IMR-90 (cell line): ENCODE measurements around the gene APC2. TPM values are rescaled to one million over a fixed set of nuclear protein-coding genes. Genes with fewer than 3 reads are reported as not detected.

Experiments used
- ATAC-seq: fragments of 200-7000 bp; cut with Tn5 transposase; 2 replicates; pipeline ENCODE4 v1.9.1; 2020; ENCODE audit warnings: low read depth, mild to moderate bottlenecking, moderate library complexity
- BruUV-seq: library from RNA; stranded (reverse); fragments of 400-500 nt; replicated peaks from 2 replicates; lab custom pipeline; 2021; lab: Mats Ljungman, UMichigan
- CTCF ChIA-PET: fragments of 300-600 bp; formaldehyde crosslinking; extraction: SDS; loops from one replicate; lab custom pipeline; 2021; ENCODE audit warnings: antibody characterized with exemption; lab: Yijun Ruan, JAX
- POLR2A ChIA-PET: fragments of 300-600 bp; sonication (Branson Sonifier 250); formaldehyde crosslinking; loops from one replicate; lab custom pipeline; 2022; ENCODE audit warnings: antibody characterized with exemption; ENCODE audit not compliant: unreplicated experiment; lab: Charles Lee
- DNase-seq: peaks from one replicate; pipeline ENCODE4 v3.0.0; 2013
- H2AFZ ChIP-seq: replicated peaks from 2 replicates; pipeline ENCODE3; 2013; ENCODE audit warnings: low read length, mild to moderate bottlenecking; ENCODE audit not compliant: poor library complexity
- H2AK5ac ChIP-seq: 2 replicates; pipeline ENCODE4 v1.6.1; 2013; ENCODE audit warnings: low read depth, low read length, inconsistent platforms
- H2AK9ac ChIP-seq: replicated peaks from 2 replicates; pipeline ENCODE3; 2013; ENCODE audit warnings: mild to moderate bottlenecking, low read depth, low read length, moderate library complexity; ENCODE audit not compliant: poor library complexity
- H2BK120ac ChIP-seq: 2 replicates; pipeline ENCODE4 v1.6.1; 2013; ENCODE audit warnings: low read depth, low read length, inconsistent platforms
- H2BK15ac ChIP-seq: 3 replicates; pipeline ENCODE4 v1.6.1; 2013; ENCODE audit warnings: low read depth, low read length, inconsistent platforms
- H2BK20ac ChIP-seq: 2 replicates; pipeline ENCODE4 v1.6.1; 2013; ENCODE audit warnings: low read depth, mild to moderate bottlenecking, inconsistent platforms, low read length, moderate library complexity
- H2BK5ac ChIP-seq: 2 replicates; pipeline ENCODE4 v1.6.1; 2013; ENCODE audit warnings: mild to moderate bottlenecking, low read depth, low read length, inconsistent platforms; ENCODE audit not compliant: poor library complexity, severe bottlenecking
- H3K14ac ChIP-seq: replicated peaks from 2 replicates; pipeline ENCODE4 v1.6.1; 2013; ENCODE audit warnings: low read depth, low read length, inconsistent platforms
- H3K18ac ChIP-seq: 2 replicates; pipeline ENCODE4 v1.6.1; 2013; ENCODE audit warnings: low read depth, low read length, control low read depth
- H3K23ac ChIP-seq: 2 replicates; pipeline ENCODE4 v1.6.1; 2013; ENCODE audit warnings: low read depth, low read length, inconsistent platforms
- H3K27ac ChIP-seq: 2 replicates; pipeline ENCODE4 v1.5.1; 2013; ENCODE audit warnings: mild to moderate bottlenecking, control low read depth, low read length; ENCODE audit not compliant: insufficient read depth
- H3K27me3 ChIP-seq: 2 replicates; pipeline ENCODE4 v1.6.1; 2013; ENCODE audit warnings: low read length; ENCODE audit not compliant: control insufficient read depth, insufficient read depth
- H3K36me3 ChIP-seq: 2 replicates; pipeline ENCODE4 v1.6.1; 2013; ENCODE audit warnings: low read length, mixed read lengths; ENCODE audit not compliant: control insufficient read depth, insufficient read depth
- H3K4ac ChIP-seq: 2 replicates; pipeline ENCODE4 v1.6.1; 2013; ENCODE audit warnings: low read depth, low read length, inconsistent platforms
- H3K4me1 ChIP-seq: 2 replicates; pipeline ENCODE4 v1.6.1; 2013; ENCODE audit warnings: low read length, mixed read lengths; ENCODE audit not compliant: control insufficient read depth, insufficient read depth
- H3K4me2 ChIP-seq: 2 replicates; pipeline ENCODE4 v1.6.1; 2013; ENCODE audit warnings: low read depth, mild to moderate bottlenecking, control low read depth, low read length, moderate library complexity
- H3K4me3 ChIP-seq: 2 replicates; pipeline ENCODE4 v1.5.1; 2013; ENCODE audit warnings: low read depth, mild to moderate bottlenecking, control low read depth, low read length, moderate library complexity; ENCODE audit not compliant: insufficient read depth
- H3K56ac ChIP-seq: 2 replicates; pipeline ENCODE4 v1.6.1; 2013; ENCODE audit warnings: low read length, inconsistent platforms; ENCODE audit not compliant: insufficient read depth; ENCODE audit errors: extremely low read depth
- H3K79me1 ChIP-seq, 2 experiments: 2 replicates each; pipeline ENCODE4 v1.6.1; 2013; ENCODE audit warnings: low read length in 2 of 2, inconsistent platforms in 1 of 2, low read depth in 1 of 2
- H3K9ac ChIP-seq: 2 replicates; pipeline ENCODE4 v1.6.1; 2013; ENCODE audit warnings: low read depth, low read length, control low read depth
- H3K9me1 ChIP-seq: 2 replicates; pipeline ENCODE4 v1.6.1; 2013; ENCODE audit warnings: low read length, inconsistent platforms; ENCODE audit not compliant: insufficient read depth
- H3K9me3 ChIP-seq: 2 replicates; pipeline ENCODE4 v1.6.1; 2013; ENCODE audit warnings: low read length; ENCODE audit not compliant: control insufficient read depth, insufficient read depth
- H4K20me1 ChIP-seq: 2 replicates; pipeline ENCODE4 v1.6.1; 2013; ENCODE audit warnings: low read length, inconsistent platforms; ENCODE audit not compliant: insufficient read depth
- H4K5ac ChIP-seq: 2 replicates; pipeline ENCODE4 v1.6.1; 2013; ENCODE audit warnings: mild to moderate bottlenecking, low read depth, low read length, control low read depth
- H4K8ac ChIP-seq, 2 experiments: 2 replicates each; pipeline ENCODE4 v1.6.1; 2013; ENCODE audit warnings: low read depth in 2 of 2, low read length in 2 of 2, control low read depth in 1 of 2, inconsistent platforms in 1 of 2
- H4K91ac ChIP-seq: 2 replicates; pipeline ENCODE4 v1.6.1; 2013; ENCODE audit warnings: low read depth, low read length, inconsistent platforms; ENCODE audit not compliant: insufficient read depth
- RCOR1 ChIP-seq: IDR thresholded peaks from 2 replicates; pipeline ENCODE4 v1.6.1; 2012; ENCODE audit warnings: mild to moderate bottlenecking, low read length, improper control_type of control experiment; ENCODE audit not compliant: insufficient replicate concordance
- USF2 ChIP-seq: fragments of 150-350 bp; IDR thresholded peaks from 2 replicates; pipeline ENCODE4 v1.6.1; 2017; ENCODE audit warnings: mild to moderate bottlenecking, antibody characterized with exemption, low read length, low read depth
- WGBS, 2 experiments: methylation state at CpG; one replicate each; pipeline versions ENCODE4 v1.1.5 to v1.1.7; 2013; ENCODE audit warnings: missing lambda C conversion rate in 2 of 2; ENCODE audit not compliant: insufficient read length in 1 of 2; ENCODE audit errors: extremely low coverage in 2 of 2; 5-methylcytosine and 5-hydroxymethylcytosine counted together
- dilution Hi-C: fragments of 300-500 bp; cut with HindIII; formaldehyde crosslinking; loops from one replicate; pipeline ENCODE4 v1.14.3; 2018; ENCODE audit warnings: low sequenced_read_pairs; ENCODE audit not compliant: unreplicated experiment
- in situ Hi-C: fragments of 300-500 bp; cut with MboI; formaldehyde crosslinking; loops from 3 replicates; pipeline ENCODE4 v1.14.3; 2019; ENCODE audit warnings: low sequenced_read_pairs, inconsistent platforms, mixed read lengths
- intact Hi-C: fragments of 100-400 bp; cut with micrococcal nuclease; formaldehyde crosslinking; loops from 2 replicates; pipeline ENCODE4 v1.10.0; 2022
- polyA plus RNA-seq, 3 experiments: library from polyadenylated mRNA; depleted of rRNA; stranded (reverse); fragments of >200 nt; gene quantifications; 2 replicates each; pipeline ENCODE4 v1.2.3, GENCODE V29; 2012; ENCODE audit warnings: low replicate concordance in 1 of 3
- total RNA-seq: library from RNA; depleted of rRNA; stranded (reverse); fragments of >200 nt; gene quantifications from 2 replicates; pipeline ENCODE4 v1.2.3, GENCODE V29; 2012

APC2 gene
- total and polyA plus RNA-seq, 2 of the 4 experiments (the other 2 are of a cell fraction), result 0.36 to 0.41 TPM

DNA sequence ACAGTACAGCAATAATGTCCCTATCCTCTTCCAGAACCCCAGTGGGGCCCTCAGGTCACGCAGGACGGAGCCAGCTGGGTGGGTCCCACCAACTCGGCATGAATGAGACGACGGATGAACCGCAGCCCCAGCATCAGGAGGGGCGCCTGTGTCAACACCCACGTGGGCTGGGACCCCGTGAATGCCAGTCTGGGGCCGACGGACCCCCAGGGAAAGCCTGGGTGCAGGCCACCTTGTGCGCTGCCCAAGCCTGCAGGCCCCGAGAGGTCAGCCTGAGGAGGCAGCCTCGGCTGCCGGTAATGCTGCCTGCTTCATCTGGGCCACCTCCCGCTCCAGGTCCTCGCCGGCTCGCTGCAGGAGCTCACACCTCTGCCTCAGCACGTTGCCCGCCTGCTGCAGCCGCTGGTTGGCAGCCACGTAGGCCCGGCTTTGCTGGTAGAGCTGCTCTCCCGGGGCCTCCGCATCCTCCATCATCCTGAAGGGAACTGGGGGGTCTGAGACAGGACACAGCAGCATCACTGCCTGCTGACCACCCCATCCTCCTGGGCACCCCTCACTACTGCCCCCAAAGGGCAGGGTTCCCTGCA is 24.9 kb downstream of the APC2 start:
- in situ Hi-C loops (no loop called here), dilution Hi-C loops (no loop called here), intact Hi-C loops (no loop called here)
- Histone ChIP-seq H3K4me2 (no peak overlapping the region), H3K23ac (no peak overlapping the region), H3K36me3 (peaks cover 9% of the 10 kb centered on the region), H2BK5ac (no peak overlapping the region), H4K5ac (no peak overlapping the region), H3K14ac (no peak overlapping the region), H3K18ac (no peak overlapping the region), H3K27ac (no peak overlapping the region), H3K4me1 (peaks cover 12% of the 10 kb centered on the region), H3K4me3 (no peak overlapping the region), H2BK20ac (no peak overlapping the region), H3K56ac (no peak overlapping the region), H2BK15ac (no peak overlapping the region), H4K20me1 (peaks cover 66% of the 10 kb centered on the region), H3K27me3 (peaks cover 29% of the 10 kb centered on the region), H3K4ac (no peak overlapping the region), H3K9me1 (0 out of 2 replicates have a peak, but pooled peaks cover 3% of the 10 kb centered on the region), H2AK9ac (no peak overlapping the region), H4K8ac (no peak overlapping the region), H2BK120ac (no peak overlapping the region), H3K9ac (no peak overlapping the region), H3K79me1 (peaks cover 10 to 54% of the 10 kb centered on the region in 2 experiments), H2AK5ac (no peak overlapping the region), H2AFZ (no peak overlapping the region), H3K9me3 (no peaks in the 10 kb centered on the region), H4K91ac (no peak overlapping the region)
- WGBS, 2 experiments, result 90% methylated on average over 18 of the region's 26 CpGs; no CpG with 5 or more reads in 1 of the 2 experiments
- ChIA-PET POLR2A (no interaction called here), CTCF (no interaction called here)
- no peak for DNase-seq
- TF ChIP-seq RCOR1 (no peak), USF2 (no peak)
- no peak for ATAC-seq
- BruUV-seq, result no TSS peak
